Erythroblast (primary cell): Measurements from ENCODE around the gene CMPK2.

Experiments
- GATA1 ChIP-seq: IDR thresholded peaks from 2 replicates; pipeline ENCODE4 v1.6.1; 2011; ENCODE audit warnings: low read depth, mild to moderate bottlenecking, control low read depth, low read length, moderate library complexity
- POLR2A ChIP-seq: IDR thresholded peaks from 2 replicates; pipeline ENCODE4 v1.6.1; 2011; ENCODE audit warnings: mild to moderate bottlenecking, low read length

DNA sequence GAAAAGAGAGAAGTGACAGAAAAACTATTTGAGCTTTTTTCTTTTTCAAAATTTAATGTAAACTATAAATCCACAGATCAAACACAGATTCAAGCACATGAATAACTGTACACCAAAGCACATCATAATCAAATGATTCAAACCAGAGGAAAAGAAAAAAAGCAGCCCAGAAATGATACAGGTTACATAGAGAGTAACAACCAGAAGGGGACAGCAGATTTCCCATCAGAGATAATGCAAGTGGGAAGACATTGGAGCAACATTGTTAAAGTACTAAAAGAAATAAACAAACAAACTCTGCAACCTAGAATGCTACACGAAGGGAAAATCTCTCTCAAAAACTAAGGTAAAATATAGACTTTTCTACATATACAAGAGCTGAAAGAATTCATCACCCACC is 34.5 kb downstream of the CMPK2 start:
- TF ChIP-seq POLR2A (no peak), GATA1 (no peak)
